GM10266 (cell line): ENCODE measurements around the gene HNRNPA3.

Source experiments
- DNase-seq: peaks from one replicate; pipeline ENCODE4 v3.0.0; 2012; ENCODE audit errors: extremely low spot score
- CTCF ChIP-seq: IDR thresholded peaks from 2 replicates; pipeline ENCODE4 v1.5.1; 2012; ENCODE audit warnings: mild to moderate bottlenecking, low read depth; ENCODE audit not compliant: control insufficient read depth, insufficient read depth; ENCODE audit errors: missing control alignments

The HNRNPA3 gene

GRCh38 chr2:177229442-177230242 is 17.0 kb downstream of the HNRNPA3 start:
- DNase-seq: no peak
- no peak for TF ChIP-seq CTCF

- TF ChIP-seq CTCF: no peak
- no peak for DNase-seq
Measured at GRCh38 chr2:177231270-177231669, 18.7 kb downstream of the HNRNPA3 start.

- no peak for DNase-seq
- no peak for TF ChIP-seq CTCF
Measured at GRCh38 chr2:177232098-177232704, 19.6 kb downstream of the HNRNPA3 start.

GRCh38 chr2:177234267-177234666 is 21.7 kb downstream of the HNRNPA3 start:
- DNase-seq: no peak
- no peak for TF ChIP-seq CTCF

- no peak for DNase-seq
Measured at GRCh38 chr2:177235855-177236437, 23.4 kb downstream of the HNRNPA3 start.

GRCh38 chr2:177237932-177238331 is 25.3 kb downstream of the HNRNPA3 start:
- no peak for TF ChIP-seq CTCF
- no peak for DNase-seq

More at GRCh38 chr2:177235855-177236437, 23.4 kb downstream of the HNRNPA3 start:
- no peak for TF ChIP-seq CTCF

DNA sequence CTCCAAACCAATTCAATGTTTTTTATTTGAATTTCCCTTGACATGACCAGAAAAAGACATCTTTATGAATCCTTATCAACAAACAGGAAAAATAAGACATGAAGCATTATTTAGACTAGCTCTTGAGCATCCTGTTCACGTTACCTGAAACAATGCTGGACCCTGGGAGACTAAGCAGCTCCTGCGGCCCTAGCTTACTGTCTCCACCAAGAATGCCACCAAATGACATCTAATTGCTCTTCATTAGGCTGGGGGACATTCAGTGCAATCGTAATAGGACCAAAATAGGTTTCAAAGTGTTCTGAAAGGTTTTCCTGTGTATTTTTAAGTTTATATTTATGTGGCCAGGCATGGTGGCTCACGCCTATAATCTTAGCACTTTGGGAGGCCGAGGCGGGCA is 26.5 kb downstream of the HNRNPA3 start:
- no peak for TF ChIP-seq CTCF
- DNase-seq: no peak
